Measurements from ENCODE around the gene IQSEC1.

IQSEC1 gene

DNA sequence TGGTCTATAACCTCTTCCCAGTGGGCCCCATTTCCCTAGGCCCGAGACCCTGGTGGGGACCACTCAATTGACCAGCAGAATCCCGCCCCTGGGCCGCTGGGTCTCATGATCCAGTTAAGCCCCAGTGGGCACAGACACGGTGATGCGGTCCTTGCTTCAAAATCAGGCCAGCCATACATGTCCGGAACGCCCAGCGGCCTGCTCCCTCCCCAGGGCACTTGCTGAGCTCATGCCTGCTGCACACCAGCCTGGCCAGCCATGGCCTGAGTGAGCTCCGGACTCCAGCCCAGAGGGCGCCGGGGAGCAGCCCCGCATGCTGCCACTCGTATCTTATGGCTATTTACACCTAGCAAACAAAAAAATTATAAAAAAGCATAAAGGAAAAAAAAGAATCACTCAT is 34.4 kb upstream of the IQSEC1 start:
- no peak for DNase-seq (ENCODE audit: low read depth)

DNA sequence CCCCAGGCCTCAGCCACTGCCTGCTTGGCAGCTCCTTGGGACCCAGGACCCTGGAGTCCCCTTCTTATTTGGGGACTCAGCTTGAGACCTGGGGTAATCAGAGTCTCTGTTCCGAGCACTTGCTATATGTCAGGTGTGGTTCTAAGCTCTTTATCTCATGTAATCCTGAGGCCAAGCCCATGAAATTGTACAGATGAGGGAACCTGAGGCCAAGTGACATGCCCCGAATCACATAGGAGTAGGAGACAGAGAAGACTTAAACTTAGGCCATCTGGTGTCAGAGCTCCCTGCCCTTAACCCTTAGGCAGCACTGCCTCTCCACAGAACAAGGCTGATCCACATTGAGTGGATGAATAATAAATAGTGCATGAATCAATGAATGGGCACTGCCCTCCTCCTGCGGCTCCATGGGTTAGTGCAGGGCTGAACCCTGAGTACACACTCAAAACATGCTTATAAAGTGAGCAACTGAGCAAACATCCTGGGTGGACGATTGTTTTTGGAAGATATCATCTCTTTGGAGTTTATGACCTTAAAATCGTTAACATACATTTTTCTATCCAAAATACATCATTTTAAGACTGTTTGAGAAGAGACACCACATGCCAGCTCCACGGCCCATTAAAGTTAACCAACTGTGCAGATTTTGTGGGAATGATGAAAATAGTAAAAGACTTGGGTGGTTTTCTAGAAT is 33.2 kb upstream of the IQSEC1 start:
- DNase-seq (ENCODE audit: low read depth), result no peak

DNA sequence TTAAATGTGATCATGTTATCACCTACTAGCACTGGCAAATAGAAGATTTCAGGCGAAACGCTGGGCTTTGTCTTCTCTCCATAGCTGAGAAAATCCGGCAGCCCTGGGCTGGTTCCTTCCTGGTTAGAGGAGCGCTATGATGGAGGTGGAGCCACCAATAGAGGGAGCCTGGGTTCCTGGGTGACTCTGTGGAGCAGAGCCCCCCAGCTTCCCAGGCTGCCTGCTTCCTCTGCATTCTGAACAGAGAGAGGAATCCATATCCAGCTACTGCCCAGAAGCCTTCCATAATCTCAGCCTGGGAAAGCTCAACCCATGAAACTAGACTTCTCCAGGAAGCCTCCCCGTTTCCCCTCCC is 32.6 kb upstream of the IQSEC1 start:
- no peak for DNase-seq (ENCODE audit: low read depth)

DNA sequence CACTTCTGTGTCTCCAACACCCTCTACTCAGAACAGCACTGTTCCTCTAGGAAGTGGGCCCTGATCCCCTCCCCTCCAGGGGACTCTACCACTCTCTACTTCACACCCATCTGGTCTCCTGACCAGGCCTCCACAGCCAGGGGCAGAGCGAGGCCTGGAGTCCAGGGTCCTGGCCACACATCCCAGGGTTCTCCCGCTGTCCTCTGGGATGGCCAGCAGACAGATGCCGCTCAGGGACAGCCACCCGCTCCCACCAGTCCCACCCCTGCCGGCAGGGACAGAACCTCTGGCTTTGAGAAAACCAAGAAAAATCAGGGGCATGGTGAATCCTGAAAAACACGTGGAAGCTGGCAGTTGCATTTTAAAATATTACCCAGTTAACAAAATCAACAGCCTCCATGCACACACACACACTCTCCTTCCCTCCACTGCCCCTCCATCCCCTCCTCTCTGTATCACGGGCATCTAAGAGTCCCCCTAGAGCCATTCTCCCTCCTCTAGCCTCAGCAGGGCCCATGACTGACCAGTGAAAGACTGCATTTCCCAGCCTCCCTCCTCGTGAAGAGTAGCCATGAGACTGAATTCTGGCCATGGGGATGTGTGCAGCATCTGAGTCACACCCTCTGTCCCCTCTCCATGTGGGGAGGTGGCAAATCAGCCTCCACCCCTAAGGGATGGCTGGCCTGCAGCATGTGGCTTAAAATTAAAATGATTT is 32.1 kb upstream of the IQSEC1 start:
- no peak for DNase-seq (ENCODE audit: low read depth)

DNA sequence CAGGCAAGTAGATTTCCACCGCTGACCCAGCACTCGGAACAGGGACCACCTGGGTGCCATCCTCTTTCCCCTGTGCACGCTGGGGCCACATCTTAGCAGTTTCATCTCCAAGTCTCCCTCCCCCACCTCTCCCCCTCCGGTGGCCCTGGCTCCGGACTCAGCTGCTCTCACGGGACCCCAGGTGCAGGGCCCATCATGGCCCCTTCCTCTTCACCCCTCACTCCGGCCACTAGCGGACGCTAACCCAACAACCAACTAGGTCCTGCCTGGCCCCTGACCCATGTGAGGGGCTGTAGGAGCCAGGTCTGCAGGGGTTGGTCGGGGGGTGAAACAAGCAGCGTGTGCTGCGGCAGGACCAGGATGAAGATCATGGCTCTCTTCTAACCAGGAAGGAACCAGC is 31.3 kb upstream of the IQSEC1 start:
- DNase-seq (ENCODE audit: low read depth), result no peak

DNA sequence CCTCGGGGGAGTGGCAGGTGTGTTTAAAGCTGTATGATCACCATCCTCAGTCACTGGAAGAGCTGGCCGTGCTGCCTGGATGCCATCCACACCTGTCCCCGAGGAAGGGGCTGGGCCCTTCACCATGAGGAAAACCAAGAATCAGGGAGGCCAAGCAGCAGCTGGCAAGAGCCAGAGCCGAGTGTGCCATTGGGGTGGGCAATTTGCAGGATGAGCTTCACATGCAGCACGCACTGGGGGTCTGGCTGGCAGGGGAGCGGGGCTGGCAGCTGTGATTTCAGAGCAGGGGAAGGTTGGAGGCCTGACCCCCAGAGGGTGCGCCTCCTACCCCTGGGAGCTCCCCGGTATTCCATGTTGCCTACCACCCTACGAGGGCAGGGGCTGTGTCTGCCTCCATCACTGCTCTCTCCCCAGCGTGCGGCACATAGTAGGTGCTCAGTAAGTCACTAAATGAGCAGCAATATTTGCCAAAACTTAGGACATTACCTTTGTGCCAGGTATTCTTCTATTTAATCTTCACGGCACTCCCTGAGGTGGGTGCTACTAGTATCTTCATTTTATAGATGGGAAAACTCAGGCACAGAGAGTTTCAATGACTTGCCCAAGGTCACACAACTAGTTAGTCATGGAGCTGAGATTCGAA is 30.3 kb upstream of the IQSEC1 start:
- DNase-seq (ENCODE audit: low read depth), result no peak

DNA sequence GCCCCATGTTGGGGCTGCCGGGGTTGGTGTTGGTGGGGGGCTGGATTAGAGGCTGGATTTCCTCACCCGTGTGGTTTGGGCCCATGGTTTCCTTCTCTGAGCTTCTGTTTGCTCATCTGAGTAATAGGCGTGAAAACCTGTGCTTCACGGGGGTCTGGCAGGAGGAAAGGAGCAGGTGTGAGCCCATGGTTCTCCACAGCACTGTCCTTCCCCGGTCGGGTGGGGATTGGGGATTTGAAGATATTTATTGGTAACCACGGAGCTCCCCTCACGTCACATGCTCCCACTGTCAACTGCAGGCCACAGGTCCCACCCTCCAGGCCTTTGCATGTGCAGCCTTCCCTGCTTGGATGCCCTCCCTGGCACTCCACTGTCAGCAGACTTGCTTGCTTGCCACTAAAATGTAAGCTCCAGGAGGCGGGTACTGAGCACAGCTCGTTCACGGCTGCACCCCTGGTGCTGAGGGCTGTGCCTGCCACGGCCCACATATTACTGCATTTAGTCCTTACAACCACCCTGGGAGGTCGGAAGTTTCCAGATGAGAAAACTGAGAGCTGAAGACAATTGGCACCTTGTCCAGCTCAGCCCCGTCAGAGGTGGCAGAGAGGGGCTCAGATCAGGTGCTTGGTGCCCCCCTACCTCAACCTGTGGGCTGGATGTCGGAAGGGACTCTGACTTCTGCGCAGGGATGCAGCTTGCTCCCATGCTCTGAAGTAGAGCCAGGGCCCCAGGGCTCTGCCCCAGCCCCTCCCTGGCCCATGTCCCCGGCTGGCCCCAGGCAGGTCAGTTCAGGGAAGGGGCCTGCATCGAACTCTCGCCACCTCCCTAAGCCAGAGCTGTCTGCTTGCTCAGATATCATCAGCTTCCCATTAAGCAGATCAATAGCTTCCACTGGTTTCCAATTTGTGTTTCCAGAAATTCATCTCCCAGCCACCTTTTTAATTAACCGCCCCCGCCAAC is 29.4 kb upstream of the IQSEC1 start:
- no peak for DNase-seq (ENCODE audit: low read depth)

DNA sequence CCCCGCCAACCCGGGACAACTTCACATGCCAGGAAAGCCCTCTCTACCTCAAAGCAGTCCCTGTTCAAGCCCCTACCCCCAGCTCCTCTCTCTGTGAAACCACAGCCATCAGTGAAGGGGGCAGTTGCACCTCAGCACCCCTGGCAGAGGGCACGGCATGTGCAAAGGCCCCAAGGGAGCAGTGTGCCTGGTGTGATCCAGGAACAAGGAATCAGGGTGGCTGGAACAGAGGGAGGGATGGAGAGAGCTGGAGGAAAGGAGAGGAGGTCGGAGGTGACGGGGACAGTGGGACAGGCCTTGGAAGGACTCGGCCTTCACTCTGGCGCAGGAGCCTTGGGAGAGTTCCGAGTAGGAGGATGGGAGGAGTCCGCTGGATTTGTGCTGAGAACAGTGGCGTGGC is 26.5 kb upstream of the IQSEC1 start:
- DNase-seq (ENCODE audit: low read depth), result no peak

DNA sequence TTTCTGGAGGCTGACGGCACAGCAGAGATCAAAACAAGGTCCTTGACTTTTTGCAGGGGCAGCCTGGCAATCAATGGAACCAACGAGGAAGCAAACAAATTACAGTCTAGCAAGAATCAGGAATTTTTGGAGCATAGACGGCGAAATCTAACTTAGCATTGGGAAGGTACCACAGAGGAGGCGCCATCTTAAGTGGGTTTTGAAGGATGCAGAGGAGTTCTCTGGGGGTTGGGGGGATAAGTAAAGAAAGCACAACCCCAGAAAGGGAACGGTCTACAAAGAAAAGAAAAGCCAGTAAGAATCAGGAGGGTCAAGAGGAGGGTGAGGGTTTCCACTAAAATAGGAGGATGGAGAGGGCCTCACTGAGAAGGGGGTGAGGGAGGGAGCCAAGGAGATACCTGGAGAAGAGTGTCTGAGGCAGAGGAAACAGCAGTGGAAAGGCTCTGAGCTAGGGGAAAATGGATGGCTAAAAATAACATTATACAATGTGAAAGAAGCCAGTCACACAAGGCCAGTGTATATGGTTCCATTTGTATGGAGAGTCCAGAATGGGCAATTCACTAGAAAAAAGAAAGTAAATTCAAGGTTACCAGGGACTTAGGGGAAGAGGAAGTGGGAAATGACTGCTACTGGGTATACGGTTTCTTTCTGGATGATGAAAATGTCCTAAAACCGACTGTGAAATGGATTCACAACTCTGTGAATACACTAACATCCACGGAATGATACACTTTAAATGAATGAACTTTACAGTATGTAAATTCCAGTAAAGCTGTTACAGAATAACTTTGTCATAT is 25.2 kb upstream of the IQSEC1 start:
- DNase-seq (ENCODE audit: low read depth), result no peak

DNA sequence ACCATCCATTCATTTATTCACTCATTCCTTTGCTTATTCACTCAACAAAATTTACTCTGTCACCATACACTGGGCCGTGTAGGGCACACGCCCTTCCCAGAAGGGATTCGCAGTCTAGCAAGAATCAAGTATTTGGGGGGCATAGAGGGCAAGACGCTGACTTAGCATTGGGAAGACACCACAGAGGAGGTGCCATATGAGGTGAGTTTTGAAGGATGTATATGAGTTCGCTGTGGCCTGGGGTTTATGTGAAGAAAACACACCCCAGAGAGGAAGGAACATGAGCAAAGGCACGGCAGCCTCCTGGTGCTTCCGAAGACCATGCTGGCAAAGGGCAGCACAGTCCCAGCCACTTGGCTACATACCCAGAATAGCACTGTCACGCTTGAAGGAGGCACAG is 23.1 kb upstream of the IQSEC1 start:
- DNase-seq (ENCODE audit: low read depth), result no peak

DNA sequence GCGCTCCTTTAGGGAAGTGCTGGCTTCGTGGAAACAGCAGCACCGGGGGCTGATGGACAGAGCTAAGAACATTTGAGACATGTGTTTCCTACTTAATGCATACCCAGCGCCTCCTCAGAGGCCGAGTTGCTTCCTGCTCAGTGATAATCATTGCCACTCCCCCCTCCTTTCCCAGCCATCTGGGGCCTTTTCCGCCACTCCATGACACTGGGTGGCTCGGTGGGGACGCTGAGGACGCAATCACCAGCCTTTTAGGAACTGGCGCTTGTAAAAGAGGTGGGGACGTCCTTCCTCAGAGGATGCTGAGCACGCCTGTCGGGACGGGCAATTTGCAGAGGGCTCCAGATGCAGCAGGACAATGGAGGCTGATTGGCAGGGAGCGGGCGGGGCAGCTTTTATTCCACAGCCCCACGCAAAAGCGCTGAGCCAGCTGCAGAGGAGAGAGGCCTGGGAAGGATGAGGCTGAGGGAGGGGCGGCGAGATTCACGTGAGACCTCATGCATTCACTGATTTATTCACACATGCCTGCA is 22.2 kb upstream of the IQSEC1 start:
- DNase-seq (ENCODE audit: low read depth), result no peak

DNA sequence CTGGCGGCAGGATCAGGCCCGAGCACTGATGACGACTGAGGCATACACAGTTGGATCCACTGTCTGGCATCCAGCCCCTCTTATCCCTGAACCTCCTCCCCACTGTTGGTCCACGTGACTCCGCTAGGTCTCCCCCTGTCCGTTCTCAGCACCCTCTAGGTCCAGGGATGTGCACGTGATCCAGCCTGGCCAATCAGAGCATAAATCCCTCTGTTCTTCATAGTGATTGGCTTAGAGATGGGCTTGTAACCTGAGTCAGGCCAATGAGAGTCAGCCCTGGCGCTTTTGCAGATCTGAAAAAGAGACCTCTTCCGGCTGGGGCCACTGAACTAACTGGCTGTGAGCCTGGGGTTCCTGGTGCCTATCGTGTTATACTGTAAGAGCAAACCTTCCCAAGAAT is 20.5 kb upstream of the IQSEC1 start:
- no peak for DNase-seq (ENCODE audit: low read depth)

DNA sequence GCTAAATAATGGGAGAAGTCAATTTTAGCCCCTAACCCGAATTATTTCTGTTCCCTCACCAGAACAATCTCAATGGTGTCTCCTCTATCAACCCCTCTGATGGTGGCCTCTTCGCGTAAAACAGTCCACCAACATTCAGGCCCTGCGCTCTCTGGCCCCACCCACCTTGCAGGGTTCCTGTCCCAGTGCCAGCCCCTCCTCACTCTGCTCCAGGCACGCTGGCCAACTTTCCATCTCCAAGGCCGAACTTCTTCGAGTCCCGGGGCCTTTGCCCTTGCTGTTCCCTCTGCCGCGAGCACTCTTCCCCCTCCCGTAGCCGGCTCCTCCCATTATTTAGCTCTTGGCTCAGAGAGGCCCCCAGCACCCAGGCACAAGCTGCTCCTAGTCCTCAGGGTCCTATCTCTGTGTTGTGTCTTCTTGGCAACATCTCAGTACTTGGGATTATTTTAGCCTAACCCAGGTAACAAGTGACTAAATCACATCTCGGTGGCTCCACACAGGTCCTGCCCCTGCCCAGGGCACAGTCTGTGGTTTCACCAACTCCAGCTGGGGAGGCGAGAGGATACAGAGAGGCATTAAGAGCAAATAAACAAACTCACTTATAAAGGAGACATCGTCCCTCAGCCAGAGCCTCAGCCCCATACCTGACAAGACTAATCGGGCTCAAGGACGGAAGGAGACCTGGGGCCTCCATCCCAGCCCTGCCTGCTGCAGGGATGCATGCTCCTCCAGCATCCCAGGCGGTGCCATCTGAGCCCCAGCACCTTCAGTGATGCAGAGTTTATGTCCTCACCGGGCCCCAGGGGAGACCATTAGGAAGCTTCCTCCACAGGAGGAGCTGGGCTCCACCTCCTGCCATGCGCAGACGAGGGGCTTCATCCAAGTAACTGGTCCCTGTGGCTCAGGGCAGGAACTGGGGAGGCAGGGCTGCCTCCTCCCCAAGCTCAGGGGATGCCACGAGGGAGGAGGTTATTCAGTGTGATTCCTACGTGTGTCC is 19.7 kb upstream of the IQSEC1 start:
- no peak for DNase-seq (ENCODE audit: low read depth)

DNA sequence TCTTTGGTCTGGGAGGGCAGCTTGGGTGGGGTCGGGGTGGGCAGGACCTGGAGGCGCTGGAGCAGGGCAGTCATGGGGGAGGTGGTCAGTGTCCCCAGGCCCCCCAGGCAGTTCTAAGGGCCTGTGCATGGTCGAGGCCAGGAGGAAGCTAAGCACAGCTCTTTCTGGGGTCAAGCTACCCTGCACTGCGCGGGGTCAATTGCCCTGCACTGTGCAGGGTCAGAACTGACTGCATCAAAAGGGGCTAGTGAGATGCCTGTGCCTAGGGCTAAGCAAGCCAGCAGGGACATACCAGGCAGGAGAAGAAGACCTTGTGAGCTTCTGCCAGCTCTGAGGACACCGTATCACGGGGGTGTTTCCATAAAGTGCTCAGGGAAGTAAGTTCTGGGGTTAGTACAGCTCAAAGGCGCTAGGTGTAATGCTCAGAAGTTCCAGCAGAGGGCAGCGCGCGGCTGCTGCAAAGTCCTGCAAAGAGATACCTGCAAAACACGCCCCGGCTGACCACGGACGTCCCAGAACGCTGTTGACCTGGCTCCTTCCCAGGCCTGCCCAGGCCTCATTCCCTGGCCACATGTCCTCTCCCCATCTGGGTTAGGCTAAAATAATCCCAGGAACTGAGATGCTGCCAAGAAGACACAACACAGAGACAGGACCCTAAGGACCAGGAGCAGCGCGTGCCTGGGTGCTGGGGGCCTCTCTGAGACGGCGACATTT is 18.8 kb upstream of the IQSEC1 start:
- DNase-seq (ENCODE audit: low read depth), result peak; percentile 49

DNA sequence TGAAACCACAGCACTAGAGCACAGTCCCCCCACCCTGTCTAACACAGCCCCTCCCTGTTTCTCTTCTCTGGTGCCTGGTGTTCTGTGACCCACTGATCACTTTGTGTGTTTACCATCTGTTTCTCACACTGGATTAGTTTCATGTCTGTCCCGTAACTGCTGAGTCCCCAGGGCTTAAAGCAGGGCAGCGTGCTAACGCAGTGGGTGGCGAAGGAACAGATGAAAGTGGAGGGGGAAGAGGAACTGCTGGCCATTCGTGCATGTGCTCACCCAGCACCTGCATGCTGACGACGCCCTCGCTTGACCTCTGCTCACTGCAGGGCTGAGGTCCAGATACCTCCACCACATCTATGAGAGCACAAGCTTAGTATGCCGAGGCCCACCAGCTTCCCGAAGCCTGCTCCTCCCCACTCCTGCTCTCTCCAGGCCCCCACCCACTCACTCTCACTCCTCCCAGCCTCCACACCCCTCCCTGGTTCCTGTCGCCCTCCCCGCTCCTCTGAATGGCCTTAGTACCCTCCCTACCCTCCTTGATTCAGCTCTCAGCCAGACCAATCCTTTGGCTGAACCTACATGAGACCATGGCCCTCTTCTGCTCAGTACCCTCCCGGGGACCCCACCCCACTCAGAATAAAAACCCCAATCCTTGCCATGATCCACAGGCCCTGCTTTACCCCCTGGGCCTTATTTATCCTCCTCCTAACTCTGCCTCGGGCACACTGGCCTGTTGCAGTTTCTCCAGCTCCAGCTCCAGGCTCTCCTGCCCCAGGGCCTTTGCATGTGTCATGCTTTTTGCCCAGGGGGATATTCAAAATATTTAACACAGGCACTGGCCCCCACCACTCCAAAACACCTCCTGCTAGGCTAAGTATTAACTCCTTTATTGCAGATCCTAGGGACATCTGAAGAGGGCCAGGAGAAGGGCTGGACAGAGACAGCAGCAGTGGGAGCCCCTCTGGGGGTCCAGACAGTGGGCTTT is 15.1 kb upstream of the IQSEC1 start:
- DNase-seq (ENCODE audit: low read depth), result no peak

DNA sequence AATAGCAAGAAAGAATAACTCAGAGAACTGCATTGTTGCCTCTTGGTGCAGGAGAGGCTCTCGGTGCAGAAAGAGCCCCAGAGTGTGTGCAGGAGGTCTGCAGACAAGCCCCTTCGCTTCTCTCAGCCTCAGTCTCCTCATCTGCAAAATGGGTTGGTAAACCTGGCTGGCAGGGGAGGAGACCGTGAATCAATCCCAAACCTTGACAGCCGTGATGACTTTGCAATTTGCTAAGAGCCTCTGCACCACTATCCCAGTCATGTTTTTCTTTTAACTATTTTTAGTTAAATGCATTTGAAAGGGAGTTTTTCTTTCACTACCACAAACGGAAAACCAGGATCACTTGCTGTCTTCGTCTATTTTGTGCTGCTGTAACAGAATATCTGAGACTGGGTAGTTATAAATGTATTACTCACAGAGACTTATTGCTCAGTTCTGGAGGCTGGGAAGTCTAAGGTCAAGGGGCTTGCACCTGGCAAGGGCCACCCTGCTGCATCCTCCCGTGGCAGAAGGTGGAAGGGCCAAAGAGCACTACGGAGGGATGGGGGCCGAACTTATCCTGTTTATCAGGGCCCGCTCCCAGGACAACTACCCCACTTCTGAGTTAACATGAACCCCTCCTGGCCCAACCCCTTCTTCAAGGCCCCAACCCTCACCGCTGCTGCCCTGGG is 14.2 kb upstream of the IQSEC1 start:
- DNase-seq (ENCODE audit: low read depth), result no peak

DNA sequence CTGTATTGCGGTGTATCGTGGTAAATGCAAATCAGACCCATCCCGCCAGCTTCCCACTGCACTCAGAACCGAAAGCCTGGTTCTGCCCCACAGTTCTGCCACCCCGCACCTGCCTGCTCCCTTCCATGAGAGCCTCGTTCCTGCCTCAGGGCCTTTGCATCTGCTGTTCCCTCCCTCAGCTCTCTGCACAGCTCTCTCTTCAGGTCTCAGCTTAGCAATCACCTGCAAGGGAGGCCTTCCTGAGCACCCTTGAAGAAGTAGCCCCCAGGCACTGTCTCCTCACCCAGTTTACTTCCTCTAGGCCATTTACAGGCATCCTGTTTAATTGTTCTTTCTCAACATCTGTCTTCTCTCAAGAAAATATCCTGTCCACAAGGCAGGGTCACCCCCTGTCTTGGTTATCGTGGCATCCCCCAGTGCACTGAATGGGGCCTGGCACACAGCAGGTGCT is 13.3 kb upstream of the IQSEC1 start:
- no peak for DNase-seq (ENCODE audit: low read depth)

DNA sequence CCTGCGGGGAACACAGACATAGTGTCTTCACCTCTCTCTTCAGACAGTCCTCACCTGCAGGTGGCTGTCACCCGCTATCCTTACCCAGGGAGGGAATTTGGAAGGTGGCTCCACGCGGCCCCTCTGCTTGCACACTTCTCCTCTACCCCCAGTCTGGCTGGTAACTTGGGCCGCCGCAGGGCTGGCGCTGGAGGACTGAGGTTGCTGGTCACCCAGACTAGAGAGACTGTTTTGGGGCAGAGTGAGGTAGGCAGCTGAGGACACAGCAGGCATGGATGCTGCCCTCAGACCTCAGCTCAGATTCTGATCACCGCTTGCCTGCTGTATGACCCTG is 12.6 kb upstream of the IQSEC1 start:
- no peak for DNase-seq (ENCODE audit: low read depth)
